B cell (primary cell): Measurements from ENCODE around the gene KLHL3. TPM values are rescaled to one million over a fixed set of nuclear protein-coding genes. Genes with fewer than 3 reads are reported as not detected.

Experiments used
- ATAC-seq: fragments of 200-7000 bp; cut with Tn5 transposase; one replicate; pipeline ENCODE4 v1.10.0; 2021; ENCODE audit warnings: low read depth, mild to moderate bottlenecking, moderate number of reproducible peaks, moderate library complexity
- CTCF ChIA-PET: fragments of 350-600 bp; sonication (Branson Sonifier 250); formaldehyde crosslinking; loops from one replicate; lab custom pipeline; 2021; ENCODE audit warnings: antibody characterized with exemption, inconsistent platforms; lab: Charles Lee
- POLR2A ChIA-PET: fragments of 350-600 bp; sonication (Branson Sonifier 250); formaldehyde crosslinking; loops from one replicate; lab custom pipeline; 2021; ENCODE audit warnings: antibody characterized with exemption; lab: Charles Lee
- DNase-seq: peaks from one replicate; pipeline ENCODE4 v3.0.0; 2013
- H2AFZ ChIP-seq: 2 replicates; pipeline ENCODE4 v1.6.1; 2012; ENCODE audit warnings: mild to moderate bottlenecking, low read depth, low read length; ENCODE audit not compliant: insufficient read depth, poor library complexity, severe bottlenecking
- H3K27ac ChIP-seq, 2 donors: 1 replicate in 1 of 2; 2 replicates in 1 of 2; pipeline ENCODE4 v1.5.1; 2012 to 2013; ENCODE audit warnings: low read length in 2 of 2, mild to moderate bottlenecking in 2 of 2, moderate library complexity in 1 of 2
- H3K27me3 ChIP-seq, 4 experiments: fragments of 200-600 bp in 1 of 4; sonication (generic) in 1 of 4; replicated peaks in 1 of 4; 1 replicate in 2 of 4; 2 replicates in 2 of 4; pipeline versions ENCODE4 v1.6.1 to v1.7.0; 2013 to 2016; ENCODE audit warnings: low read length in 3 of 4, mild to moderate bottlenecking in 2 of 4, mixed read lengths in 1 of 4, moderate library complexity in 1 of 4; ENCODE audit not compliant: insufficient read depth in 4 of 4, control insufficient read depth in 3 of 4; ENCODE audit errors: control extremely low read depth in 1 of 4
- H3K36me3 ChIP-seq, 2 experiments: replicated peaks in 1 of 2; 1 replicate in 1 of 2; 2 replicates in 1 of 2; pipeline versions ENCODE4 v1.6.1 to v1.7.1; 2013; ENCODE audit warnings: low read length in 1 of 2; ENCODE audit not compliant: insufficient read depth in 2 of 2, control insufficient read depth in 1 of 2; ENCODE audit errors: control extremely low read depth in 1 of 2, extremely low read depth in 1 of 2
- H3K4me1 ChIP-seq, 2 donors: fragments of 200-600 bp in 1 of 2; sonication (generic) in 1 of 2; 1 replicate in 1 of 2; 2 replicates in 1 of 2; pipeline versions ENCODE4 v1.5.1 to v1.6.1; 2013 to 2017; ENCODE audit warnings: low read length in 2 of 2; ENCODE audit not compliant: control insufficient read depth in 2 of 2, insufficient read depth in 2 of 2
- H3K4me2 ChIP-seq: replicated peaks from 2 replicates; pipeline ENCODE3; 2012; ENCODE audit warnings: mild to moderate bottlenecking, low read depth, low read length; ENCODE audit not compliant: poor library complexity, severe bottlenecking
- H3K4me3 ChIP-seq, 5 experiments: fragments of 200-600 bp in 1 of 5; sonication (generic) in 1 of 5; 1 replicate in 3 of 5; 2 replicates in 2 of 5; pipeline versions ENCODE4 v1.5.1 to v1.7.0; 2011 to 2016; ENCODE audit warnings: low read length in 4 of 5, mild to moderate bottlenecking in 4 of 5, low read depth in 2 of 5, control low read depth in 1 of 5, moderate library complexity in 1 of 5; ENCODE audit not compliant: insufficient read depth in 1 of 5; ENCODE audit errors: control extremely low read depth in 1 of 5, extremely low read depth in 1 of 5
- H3K79me2 ChIP-seq: fragments of 200-600 bp; sonication (generic); one replicate; pipeline ENCODE4 v1.6.0; 2016; ENCODE audit warnings: low read length; ENCODE audit not compliant: control insufficient read depth, insufficient read depth
- H3K9ac ChIP-seq: fragments of 200-600 bp; sonication (generic); 2 replicates; pipeline ENCODE4 v1.6.1; 2017; ENCODE audit warnings: mild to moderate bottlenecking, low read length, moderate library complexity
- H3K9me3 ChIP-seq, 3 donors: one replicate each; pipeline versions ENCODE4 v1.6.1 to v1.7.1; 2013; ENCODE audit warnings: low read length in 2 of 3; ENCODE audit not compliant: control insufficient read depth in 2 of 3, insufficient read depth in 1 of 3; ENCODE audit errors: control extremely low read depth in 1 of 3
- H4K20me1 ChIP-seq: 2 replicates; pipeline ENCODE4 v1.6.0; 2012; ENCODE audit warnings: mild to moderate bottlenecking, low read length; ENCODE audit not compliant: insufficient read depth, control insufficient read depth, poor library complexity, severe bottlenecking
- H3K27ac Mint-ChIP-seq: one replicate; pipeline ENCODE4 v1.8.0; 2021; ENCODE audit warnings: mixed read lengths
- H3K27me3 Mint-ChIP-seq: one replicate; pipeline ENCODE4 v1.8.0; 2021; ENCODE audit warnings: mixed read lengths
- H3K4me1 Mint-ChIP-seq: one replicate; pipeline ENCODE4 v1.8.0; 2021; ENCODE audit warnings: mixed read lengths
- H3K4me3 Mint-ChIP-seq: one replicate; pipeline ENCODE4 v1.8.0; 2021; ENCODE audit warnings: mixed read lengths
- H3K9me3 Mint-ChIP-seq: one replicate; pipeline ENCODE4 v1.8.0; 2022; ENCODE audit warnings: mixed read lengths; ENCODE audit not compliant: insufficient read depth
- EZH2 ChIP-seq: IDR thresholded peaks from 2 replicates; pipeline ENCODE4 v1.6.1; 2012; ENCODE audit warnings: borderline replicate concordance, low read depth, mild to moderate bottlenecking, moderate library complexity, low read length; ENCODE audit not compliant: insufficient read depth, poor library complexity, severe bottlenecking
- WGBS: methylation state at CpG from one replicate; pipeline ENCODE4 v1.1.5; 2013; ENCODE audit warnings: missing lambda C conversion rate; ENCODE audit not compliant: insufficient coverage; 5-methylcytosine and 5-hydroxymethylcytosine counted together
- intact Hi-C: fragments of 100-400 bp; cut with micrococcal nuclease; formaldehyde crosslinking; loops from one replicate; pipeline ENCODE4 v1.10.0; 2022
- polyA plus RNA-seq: library from polyadenylated mRNA; depleted of rRNA; stranded (reverse); fragments of >200 nt; gene quantifications from 2 replicates; pipeline ENCODE4 v1.2.3, GENCODE V29; 2012
- total RNA-seq, 2 donors: library from RNA; stranded (reverse); fragments of 120-200 nt in 1 of 2; gene quantifications; 1 replicate in 1 of 2; 2 replicates in 1 of 2; pipeline versions ENCODE4 v1.2.3 to v1.2.4, GENCODE V29; 2013 to 2022
- TF ChIP-seq, protein P1 (sequence below): fragments of 200-600 bp; IDR thresholded peaks from one replicate; pipeline ENCODE4 v1.8.0; 2022; ENCODE audit warnings: antibody characterized with exemption, mild to moderate bottlenecking

The KLHL3 gene
- total and polyA plus RNA-seq, 2 donors (not counting 1 experiment from before 2014, with no cell fraction given): 3.3 to 4.5 TPM

GRCh38 chr5:137689306-137689705, 46.6 kb downstream of the KLHL3 start:
- Mint-ChIP-seq H3K4me3 (no peak overlapping the region), H3K4me1 (no peaks in the 10 kb centered on the region), H3K9me3 (peaks cover 2% of the 10 kb centered on the region), H3K27me3 (no peaks in the 10 kb centered on the region), H3K27ac (no peak overlapping the region)
- ChIA-PET POLR2A (no interaction called here), CTCF (interaction anchor here (0.9 kb wide), 1 partner anchor 29 kb away, joined by 4 read pairs; no protein-coding TSS in a partner anchor)
- Histone ChIP-seq H3K27ac (no peak overlapping the region), H3K36me3 (peaks cover 0 to 3% of the 10 kb centered on the region in 2 experiments), H3K4me1 (no peaks in the 10 kb centered on the region), H2AFZ (no peak overlapping the region), H4K20me1 (no peaks in the 10 kb centered on the region), H3K79me2 (no peaks in the 10 kb centered on the region), H3K9me3 (no peaks in the 10 kb centered on the region), H3K27me3 (no peaks in the 10 kb centered on the region), H3K4me2 (no peak overlapping the region), H3K9ac (no peak overlapping the region), H3K4me3 (no peak overlapping the region)
- WGBS: no CpG with 5 or more reads among the region's 2 CpGs
- TF ChIP-seq, protein P1, sequence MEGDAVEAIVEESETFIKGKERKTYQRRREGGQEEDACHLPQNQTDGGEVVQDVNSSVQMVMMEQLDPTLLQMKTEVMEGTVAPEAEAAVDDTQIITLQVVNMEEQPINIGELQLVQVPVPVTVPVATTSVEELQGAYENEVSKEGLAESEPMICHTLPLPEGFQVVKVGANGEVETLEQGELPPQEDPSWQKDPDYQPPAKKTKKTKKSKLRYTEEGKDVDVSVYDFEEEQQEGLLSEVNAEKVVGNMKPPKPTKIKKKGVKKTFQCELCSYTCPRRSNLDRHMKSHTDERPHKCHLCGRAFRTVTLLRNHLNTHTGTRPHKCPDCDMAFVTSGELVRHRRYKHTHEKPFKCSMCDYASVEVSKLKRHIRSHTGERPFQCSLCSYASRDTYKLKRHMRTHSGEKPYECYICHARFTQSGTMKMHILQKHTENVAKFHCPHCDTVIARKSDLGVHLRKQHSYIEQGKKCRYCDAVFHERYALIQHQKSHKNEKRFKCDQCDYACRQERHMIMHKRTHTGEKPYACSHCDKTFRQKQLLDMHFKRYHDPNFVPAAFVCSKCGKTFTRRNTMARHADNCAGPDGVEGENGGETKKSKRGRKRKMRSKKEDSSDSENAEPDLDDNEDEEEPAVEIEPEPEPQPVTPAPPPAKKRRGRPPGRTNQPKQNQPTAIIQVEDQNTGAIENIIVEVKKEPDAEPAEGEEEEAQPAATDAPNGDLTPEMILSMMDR: no peak
- no peak for TF ChIP-seq EZH2
- ATAC-seq: no peak
- intact Hi-C loops: no loop called here
- DNase-seq: no peak

GRCh38 chr5:137688210-137688840, 47.6 kb downstream of the KLHL3 start:
- Histone ChIP-seq H4K20me1 (no peaks in the 10 kb centered on the region), H3K27ac (no peak overlapping the region), H3K9ac (no peak overlapping the region), H3K4me3 (no peak overlapping the region), H3K36me3 (peaks cover 0 to 3% of the 10 kb centered on the region in 2 experiments), H3K9me3 (no peaks in the 10 kb centered on the region), H3K27me3 (no peaks in the 10 kb centered on the region), H2AFZ (no peak overlapping the region), H3K4me2 (no peak overlapping the region), H3K4me1 (no peaks in the 10 kb centered on the region), H3K79me2 (no peaks in the 10 kb centered on the region)
- peaks cover 2% of the 10 kb centered on the region for H3K9me3 Mint-ChIP-seq
- 100% methylated on average over 2 of the region's 5 CpGs for WGBS
- intact Hi-C loops: no loop called here
- no peak overlapping the region for H3K27ac Mint-ChIP-seq
- TF ChIP-seq EZH2: no peak
- TF ChIP-seq, protein P1: no peak
- H3K27me3 Mint-ChIP-seq: no peaks in the 10 kb centered on the region
- no peak overlapping the region for H3K4me3 Mint-ChIP-seq
- ChIA-PET CTCF (interaction anchor here (0.9 kb wide), 1 partner anchor 28 kb away, joined by 4 read pairs; no protein-coding TSS in a partner anchor), POLR2A (no interaction called here)
- DNase-seq (no peak), ATAC-seq (no peak)
- H3K4me1 Mint-ChIP-seq: no peaks in the 10 kb centered on the region
